HEK293 (cell line): ENCODE results near the gene CAPN6.

ENCODE experiments used
- CTCF ChIA-PET: fragments of 350-600 bp; formaldehyde crosslinking; extraction: SDS; loops from one replicate; lab custom pipeline; 2021; ENCODE audit warnings: antibody characterized with exemption; lab: Yijun Ruan, JAX
- POLR2A ChIA-PET: fragments of 300-600 bp; formaldehyde crosslinking; extraction: SDS; loops from one replicate; lab custom pipeline; 2020; ENCODE audit warnings: antibody characterized with exemption, inconsistent platforms; lab: Yijun Ruan, JAX
- H3K27ac ChIP-seq: fragments of 200-500 bp; sonication (Bioruptor generic); 2 replicates; pipeline ENCODE4 v1.5.1; 2014; ENCODE audit warnings: low read depth, low read length, control low read depth, inconsistent platforms; ENCODE audit errors: extremely low read depth
- H3K36me3 ChIP-seq, 2 experiments: fragments of 200-500 bp in 1 of 2; sonication (Bioruptor generic) in 1 of 2; 1 replicate in 1 of 2; 2 replicates in 1 of 2; pipeline ENCODE4 v1.5.1; 2014 to 2017; ENCODE audit warnings: inconsistent platforms in 2 of 2, low read length in 2 of 2; ENCODE audit not compliant: control insufficient read depth in 2 of 2, insufficient read depth in 1 of 2
- H3K4me1 ChIP-seq: fragments of 200-500 bp; sonication (Bioruptor generic); 2 replicates; pipeline ENCODE4 v1.5.1; 2014; ENCODE audit warnings: mild to moderate bottlenecking, low read length, inconsistent platforms; ENCODE audit not compliant: control insufficient read depth, insufficient read depth
- H3K4me3 ChIP-seq: 2 replicates; pipeline ENCODE4 v1.5.1; 2011; ENCODE audit warnings: low read depth, mild to moderate bottlenecking, control low read depth, low read length, moderate library complexity
- H3K9me3 ChIP-seq: fragments of 200-500 bp; sonication (Bioruptor generic); 2 replicates; pipeline ENCODE4 v1.5.1; 2014; ENCODE audit warnings: low read depth, low read length, inconsistent platforms; ENCODE audit not compliant: control insufficient read depth, insufficient read depth
- BCL11A ChIP-seq: fragments of 450-650 bp; formaldehyde crosslinking; IDR thresholded peaks from 2 replicates; pipeline ENCODE4 v1.5.1; 2016; ENCODE audit warnings: low read depth, missing biosample characterization, missing genetic modification characterization
- EGR2 ChIP-seq: fragments of 450-650 bp; formaldehyde crosslinking; IDR thresholded peaks from 2 replicates; pipeline ENCODE4 v1.5.1; 2016; ENCODE audit warnings: low read depth, missing biosample characterization, missing genetic modification characterization
- KLF10 ChIP-seq: fragments of 450-650 bp; IDR thresholded peaks from 2 replicates; pipeline ENCODE4 v1.5.1; 2018; ENCODE audit warnings: missing biosample characterization, mild to moderate bottlenecking, missing genetic modification characterization
- KLF9 ChIP-seq: fragments of 450-650 bp; formaldehyde crosslinking; IDR thresholded peaks from 2 replicates; pipeline ENCODE4 v1.5.1; 2016; ENCODE audit warnings: missing biosample characterization, missing genetic modification characterization, low read depth
- OSR2 ChIP-seq: fragments of 450-650 bp; formaldehyde crosslinking; IDR thresholded peaks from 2 replicates; pipeline ENCODE4 v1.5.1; 2016; ENCODE audit warnings: missing biosample characterization, missing genetic modification characterization
- REPIN1 ChIP-seq: fragments of 450-650 bp; formaldehyde crosslinking; IDR thresholded peaks from 2 replicates; pipeline ENCODE4 v1.5.1; 2017; ENCODE audit warnings: missing biosample characterization, missing genetic modification characterization, low read depth
- ZBTB48 ChIP-seq: fragments of 450-650 bp; formaldehyde crosslinking; IDR thresholded peaks from 2 replicates; pipeline ENCODE4 v1.5.1; 2016; ENCODE audit warnings: missing biosample characterization, missing genetic modification characterization
- ZNF121 ChIP-seq: fragments of 450-650 bp; formaldehyde crosslinking; IDR thresholded peaks from 2 replicates; pipeline ENCODE4 v1.5.1; 2016; ENCODE audit warnings: missing biosample characterization, missing genetic modification characterization
- ZNF221 ChIP-seq: fragments of 450-650 bp; formaldehyde crosslinking; IDR thresholded peaks from 2 replicates; pipeline ENCODE4 v1.5.1; 2017; ENCODE audit warnings: missing biosample characterization, missing genetic modification characterization, borderline replicate concordance
- ZNF354C ChIP-seq: fragments of 450-650 bp; formaldehyde crosslinking; IDR thresholded peaks from 2 replicates; pipeline ENCODE4 v1.5.1; 2016; ENCODE audit warnings: missing biosample characterization, missing genetic modification characterization, low read depth, borderline replicate concordance
- ZNF394 ChIP-seq: fragments of 450-650 bp; formaldehyde crosslinking; IDR thresholded peaks from 2 replicates; pipeline ENCODE4 v1.5.1; 2016; ENCODE audit warnings: missing biosample characterization, missing genetic modification characterization, mild to moderate bottlenecking, moderate library complexity, borderline replicate concordance
- ZNF423 ChIP-seq: fragments of 450-650 bp; formaldehyde crosslinking; IDR thresholded peaks from 2 replicates; pipeline ENCODE4 v1.5.1; 2016; ENCODE audit warnings: missing biosample characterization, missing genetic modification characterization
- ZNF473 ChIP-seq: fragments of 450-650 bp; formaldehyde crosslinking; IDR thresholded peaks from 2 replicates; pipeline ENCODE4 v1.5.1; 2017; ENCODE audit warnings: missing biosample characterization, missing genetic modification characterization
- ZNF521 ChIP-seq: fragments of 450-650 bp; formaldehyde crosslinking; IDR thresholded peaks from 2 replicates; pipeline ENCODE4 v1.5.1; 2017; ENCODE audit warnings: missing biosample characterization, mild to moderate bottlenecking, missing genetic modification characterization
- ZNF571 ChIP-seq: fragments of 450-650 bp; formaldehyde crosslinking; IDR thresholded peaks from 2 replicates; pipeline ENCODE4 v1.5.0; 2017; ENCODE audit warnings: missing biosample characterization, missing genetic modification characterization
- ZNF585B ChIP-seq: fragments of 450-650 bp; formaldehyde crosslinking; IDR thresholded peaks from 2 replicates; pipeline ENCODE4 v1.5.1; 2016; ENCODE audit warnings: missing biosample characterization, missing genetic modification characterization
- ZNF610 ChIP-seq: fragments of 450-650 bp; formaldehyde crosslinking; IDR thresholded peaks from 2 replicates; pipeline ENCODE4 v1.5.1; 2016; ENCODE audit warnings: missing biosample characterization, missing genetic modification characterization, borderline replicate concordance
- ZNF664 ChIP-seq: fragments of 450-650 bp; formaldehyde crosslinking; IDR thresholded peaks from 2 replicates; pipeline ENCODE4 v1.5.1; 2016; ENCODE audit warnings: missing biosample characterization, missing genetic modification characterization
- ZNF677 ChIP-seq: fragments of 450-650 bp; IDR thresholded peaks from 2 replicates; pipeline ENCODE4 v1.5.0; 2018; ENCODE audit warnings: missing biosample characterization, mild to moderate bottlenecking, missing genetic modification characterization, moderate library complexity
- ZNF776 ChIP-seq: fragments of 450-650 bp; formaldehyde crosslinking; IDR thresholded peaks from 2 replicates; pipeline ENCODE4 v1.5.0; 2017; ENCODE audit warnings: missing biosample characterization, missing genetic modification characterization, borderline replicate concordance
- TF ChIP-seq, protein P1 (sequence below): fragments of 450-650 bp; formaldehyde crosslinking; IDR thresholded peaks from 2 replicates; pipeline ENCODE4; 2016; ENCODE audit warnings: missing biosample characterization, missing genetic modification characterization
- TF ChIP-seq, protein P2 (sequence below): IDR thresholded peaks from 2 replicates; pipeline ENCODE4 v1.6.1; 2011; ENCODE audit warnings: mild to moderate bottlenecking, low read depth, low read length, borderline replicate concordance
- TF ChIP-seq, protein P3 (sequence below): fragments of 450-650 bp; formaldehyde crosslinking; IDR thresholded peaks from 2 replicates; pipeline ENCODE4 v1.5.1; 2017; ENCODE audit warnings: missing biosample characterization, missing genetic modification characterization
- TF ChIP-seq, protein P4 (sequence below): fragments of 450-650 bp; formaldehyde crosslinking; IDR thresholded peaks from 2 replicates; pipeline ENCODE4 v1.5.1; 2016; ENCODE audit warnings: missing biosample characterization, missing genetic modification characterization

Gene CAPN6

DNA sequence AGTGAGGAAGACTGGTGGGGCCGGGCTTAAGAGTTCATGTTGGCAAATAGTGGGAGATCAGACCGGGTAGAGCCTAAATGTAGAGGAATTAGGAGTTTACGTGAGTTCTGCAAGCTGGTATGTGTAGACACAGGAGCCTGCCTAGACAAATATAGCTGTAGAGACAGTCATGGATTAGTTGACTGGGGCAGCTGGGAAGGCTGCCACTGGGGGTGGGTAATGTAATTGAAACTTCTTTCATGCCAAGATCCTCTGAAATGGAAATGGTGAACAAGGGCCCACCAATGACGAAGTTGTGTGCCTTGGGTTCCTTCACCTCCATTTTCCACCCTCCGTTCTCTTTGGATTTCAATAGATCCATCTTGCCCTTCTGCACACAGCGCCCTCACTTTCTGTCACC is 11.9 kb upstream of the CAPN6 start:
- no peak overlapping the region for H3K27ac ChIP-seq
- H3K36me3 ChIP-seq, result no peaks in the 10 kb centered on the region
- no peaks in the 10 kb centered on the region for H3K9me3 ChIP-seq
- TF ChIP-seq, protein P1, sequence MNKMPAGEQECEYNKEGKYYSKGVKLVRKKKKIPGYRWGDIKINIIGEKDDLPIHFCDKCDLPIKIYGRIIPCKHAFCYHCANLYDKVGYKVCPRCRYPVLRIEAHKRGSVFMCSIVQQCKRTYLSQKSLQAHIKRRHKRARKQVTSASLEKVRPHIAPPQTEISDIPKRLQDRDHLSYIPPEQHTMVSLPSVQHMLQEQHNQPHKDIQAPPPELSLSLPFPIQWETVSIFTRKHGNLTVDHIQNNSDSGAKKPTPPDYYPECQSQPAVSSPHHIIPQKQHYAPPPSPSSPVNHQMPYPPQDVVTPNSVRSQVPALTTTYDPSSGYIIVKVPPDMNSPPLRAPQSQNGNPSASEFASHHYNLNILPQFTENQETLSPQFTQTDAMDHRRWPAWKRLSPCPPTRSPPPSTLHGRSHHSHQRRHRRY, result no peak
- TF ChIP-seq ZNF585B (no peak), ZNF354C (tag by site-specific recombination) (no peak), ZNF423 (tag by site-specific recombination) (no peak), ZBTB48 (no peak), ZNF677 (tag by site-specific recombination) (no peak), ZNF121 (tag by site-specific recombination) (no peak), OSR2 (tag by site-specific recombination) (no peak), ZNF394 (tag by site-specific recombination) (no peak), EGR2 (tag by site-specific recombination) (no peak), ZNF521 (tag by site-specific recombination) (no peak), KLF10 (tag by site-specific recombination) (no peak)
- TF ChIP-seq, protein P2, sequence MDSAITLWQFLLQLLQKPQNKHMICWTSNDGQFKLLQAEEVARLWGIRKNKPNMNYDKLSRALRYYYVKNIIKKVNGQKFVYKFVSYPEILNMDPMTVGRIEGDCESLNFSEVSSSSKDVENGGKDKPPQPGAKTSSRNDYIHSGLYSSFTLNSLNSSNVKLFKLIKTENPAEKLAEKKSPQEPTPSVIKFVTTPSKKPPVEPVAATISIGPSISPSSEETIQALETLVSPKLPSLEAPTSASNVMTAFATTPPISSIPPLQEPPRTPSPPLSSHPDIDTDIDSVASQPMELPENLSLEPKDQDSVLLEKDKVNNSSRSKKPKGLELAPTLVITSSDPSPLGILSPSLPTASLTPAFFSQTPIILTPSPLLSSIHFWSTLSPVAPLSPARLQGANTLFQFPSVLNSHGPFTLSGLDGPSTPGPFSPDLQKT, result no peak
- TF ChIP-seq, protein P3, sequence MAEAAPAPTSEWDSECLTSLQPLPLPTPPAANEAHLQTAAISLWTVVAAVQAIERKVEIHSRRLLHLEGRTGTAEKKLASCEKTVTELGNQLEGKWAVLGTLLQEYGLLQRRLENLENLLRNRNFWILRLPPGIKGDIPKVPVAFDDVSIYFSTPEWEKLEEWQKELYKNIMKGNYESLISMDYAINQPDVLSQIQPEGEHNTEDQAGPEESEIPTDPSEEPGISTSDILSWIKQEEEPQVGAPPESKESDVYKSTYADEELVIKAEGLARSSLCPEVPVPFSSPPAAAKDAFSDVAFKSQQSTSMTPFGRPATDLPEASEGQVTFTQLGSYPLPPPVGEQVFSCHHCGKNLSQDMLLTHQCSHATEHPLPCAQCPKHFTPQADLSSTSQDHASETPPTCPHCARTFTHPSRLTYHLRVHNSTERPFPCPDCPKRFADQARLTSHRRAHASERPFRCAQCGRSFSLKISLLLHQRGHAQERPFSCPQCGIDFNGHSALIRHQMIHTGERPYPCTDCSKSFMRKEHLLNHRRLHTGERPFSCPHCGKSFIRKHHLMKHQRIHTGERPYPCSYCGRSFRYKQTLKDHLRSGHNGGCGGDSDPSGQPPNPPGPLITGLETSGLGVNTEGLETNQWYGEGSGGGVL (tag by site-specific recombination), result no peak
- H3K4me3 ChIP-seq, result no peak overlapping the region
- no peaks in the 10 kb centered on the region for H3K4me1 ChIP-seq
- POLR2A ChIA-PET, result no interaction called here
- CTCF ChIA-PET, result no interaction called here

DNA sequence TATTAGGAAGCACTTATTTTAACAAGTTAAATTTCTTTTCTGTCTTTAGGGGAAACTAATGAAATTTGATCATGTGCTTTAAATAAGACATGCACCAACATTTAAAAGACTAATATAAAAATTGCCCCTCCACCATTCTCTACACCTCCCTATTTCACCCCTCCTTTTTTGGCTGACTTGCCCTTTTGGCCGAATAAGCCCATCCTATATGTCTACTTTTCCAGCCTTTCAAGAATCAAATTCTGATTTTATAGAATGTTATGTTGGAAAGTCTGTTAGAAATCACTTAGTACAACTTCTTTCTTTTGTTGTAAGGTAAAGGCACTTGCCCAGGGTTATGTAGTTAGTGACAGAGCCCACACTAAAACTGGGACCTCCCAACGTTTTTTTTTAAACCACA is 1.8 kb downstream of the CAPN6 start:
- Histone ChIP-seq H3K4me1 (no peaks in the 10 kb centered on the region), H3K36me3 (no peaks in the 10 kb centered on the region), H3K4me3 (no peak overlapping the region)
- TF ChIP-seq KLF9, result no peak
- no peak for TF ChIP-seq ZNF664 (tag by site-specific recombination)
- TF ChIP-seq ZNF610 (tag by site-specific recombination), result no peak
- no peak for TF ChIP-seq ZNF221 (tag by site-specific recombination)
- no peak for TF ChIP-seq ZNF571 (tag by site-specific recombination)
- TF ChIP-seq, all 188 proteins: peak for 0
- POLR2A ChIA-PET, result no interaction called here
- CTCF ChIA-PET, result no interaction called here
- Histone ChIP-seq H3K27ac (no peak overlapping the region), H3K9me3 (no peaks in the 10 kb centered on the region)

DNA sequence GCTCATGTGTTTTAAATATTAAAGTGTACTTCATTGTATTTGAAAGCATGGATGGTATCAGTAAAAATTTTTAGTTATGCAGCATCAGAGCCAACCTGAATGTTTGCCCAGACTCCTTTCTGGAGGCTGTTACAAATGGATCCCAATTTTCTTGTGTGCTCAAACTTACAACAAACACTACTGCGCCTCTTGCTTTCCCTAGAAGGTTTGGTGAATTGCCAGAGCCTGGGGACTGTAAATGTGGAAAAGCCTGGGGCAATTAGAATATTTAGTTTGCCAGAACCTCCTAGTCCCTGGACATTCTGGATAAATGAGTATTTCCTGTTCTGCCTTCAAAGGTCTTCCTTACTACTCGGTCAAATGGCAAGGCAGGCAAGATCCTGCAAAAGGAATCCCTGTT is 4.8 kb downstream of the CAPN6 start:
- no peak for TF ChIP-seq ZNF394 (tag by site-specific recombination)
- TF ChIP-seq REPIN1 (tag by site-specific recombination), result no peak
- no peak for TF ChIP-seq BCL11A
- TF ChIP-seq, protein P4, sequence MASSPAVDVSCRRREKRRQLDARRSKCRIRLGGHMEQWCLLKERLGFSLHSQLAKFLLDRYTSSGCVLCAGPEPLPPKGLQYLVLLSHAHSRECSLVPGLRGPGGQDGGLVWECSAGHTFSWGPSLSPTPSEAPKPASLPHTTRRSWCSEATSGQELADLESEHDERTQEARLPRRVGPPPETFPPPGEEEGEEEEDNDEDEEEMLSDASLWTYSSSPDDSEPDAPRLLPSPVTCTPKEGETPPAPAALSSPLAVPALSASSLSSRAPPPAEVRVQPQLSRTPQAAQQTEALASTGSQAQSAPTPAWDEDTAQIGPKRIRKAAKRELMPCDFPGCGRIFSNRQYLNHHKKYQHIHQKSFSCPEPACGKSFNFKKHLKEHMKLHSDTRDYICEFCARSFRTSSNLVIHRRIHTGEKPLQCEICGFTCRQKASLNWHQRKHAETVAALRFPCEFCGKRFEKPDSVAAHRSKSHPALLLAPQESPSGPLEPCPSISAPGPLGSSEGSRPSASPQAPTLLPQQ (tag by site-specific recombination), result no peak
- no peak for TF ChIP-seq ZNF473
- TF ChIP-seq ZNF776 (tag by site-specific recombination), result no peak
- no peaks in the 10 kb centered on the region for H3K36me3 ChIP-seq
- H3K4me3 ChIP-seq, result no peak overlapping the region
- ChIA-PET POLR2A (no interaction called here), CTCF (interaction anchor here (0.6 kb wide), 1 partner anchor 20 kb away, joined by 5 read pairs; no protein-coding TSS in a partner anchor)
- no peak overlapping the region for H3K27ac ChIP-seq
- H3K9me3 ChIP-seq, result no peaks in the 10 kb centered on the region
- no peaks in the 10 kb centered on the region for H3K4me1 ChIP-seq
